Endothelial cell of umbilical vein (primary cell): ENCODE measurements around the gene ARFGEF3. TPM values are rescaled to one million over a fixed set of nuclear protein-coding genes. Genes with fewer than 3 reads are reported as not detected.

Experiments
- BruUV-seq: library from RNA; stranded (reverse); fragments of 400-500 nt; replicated peaks from 2 replicates; lab custom pipeline; 2021; lab: Mats Ljungman, UMichigan
- CTCF ChIA-PET: fragments of 300-600, 350-600 bp; sonication (Branson Sonifier 250); formaldehyde crosslinking; loops from one replicate; lab custom pipeline; 2021; ENCODE audit warnings: antibody characterized with exemption, inconsistent platforms; lab: Charles Lee
- POLR2A ChIA-PET: fragments of 300-600, 350-600 bp; sonication (Branson Sonifier 250); formaldehyde crosslinking; loops from one replicate; lab custom pipeline; 2021; ENCODE audit warnings: antibody characterized with exemption, inconsistent platforms; lab: Charles Lee
- DNase-seq: peaks from one replicate; pipeline ENCODE4 v3.0.0-alpha.2; 2011; ENCODE audit warnings: low read depth, low spot score
- FAIRE-seq: peaks from 2 replicates; lab custom pipeline; 2011; peaks lifted over from hg19 to GRCh38; lab: Jason Lieb, UNC
- H2AFZ ChIP-seq: 2 replicates; pipeline ENCODE4 v1.6.0; 2012; ENCODE audit warnings: low read depth, low read length, control low read depth, inconsistent platforms
- H3K27ac ChIP-seq: 2 replicates; pipeline ENCODE4 v1.5.1; 2011; ENCODE audit warnings: low read depth, mild to moderate bottlenecking, control low read depth, low read length, moderate library complexity; ENCODE audit not compliant: insufficient read depth
- H3K27me3 ChIP-seq, 2 experiments: 2 replicates each; pipeline versions ENCODE4 v1.6.0 to v1.6.1; 2011; ENCODE audit warnings: low read length in 2 of 2, mixed read lengths in 1 of 2; ENCODE audit not compliant: control insufficient read depth in 2 of 2, insufficient read depth in 2 of 2
- H3K36me3 ChIP-seq, 2 experiments: 2 replicates in 1 of 2; 3 replicates in 1 of 2; pipeline ENCODE4 v1.5.1; 2011; ENCODE audit warnings: low read length in 2 of 2, mild to moderate bottlenecking in 1 of 2, moderate library complexity in 1 of 2; ENCODE audit not compliant: control insufficient read depth in 2 of 2, insufficient read depth in 2 of 2; ENCODE audit errors: extremely low read depth in 1 of 2
- H3K4me1 ChIP-seq: 3 replicates; pipeline ENCODE4 v1.5.1; 2011; ENCODE audit warnings: mild to moderate bottlenecking, low read length; ENCODE audit not compliant: control insufficient read depth, insufficient read depth; ENCODE audit errors: extremely low read depth
- H3K4me2 ChIP-seq: 2 replicates; pipeline ENCODE4 v1.6.1; 2011; ENCODE audit warnings: low read length, control low read depth, mixed read lengths; ENCODE audit not compliant: insufficient read depth
- H3K4me3 ChIP-seq, 3 experiments: fragments of 200-600 bp in 1 of 3; sonication (generic), shearing (Covaris generic) in 1 of 3; replicated peaks in 1 of 3; 2 replicates each; pipeline ENCODE4 v1.5.1; 2011 to 2016; ENCODE audit warnings: control low read depth in 3 of 3, low read length in 3 of 3, mild to moderate bottlenecking in 2 of 3, inconsistent platforms in 1 of 3, low read depth in 1 of 3, moderate library complexity in 1 of 3; ENCODE audit not compliant: insufficient read depth in 1 of 3
- H3K79me2 ChIP-seq: 2 replicates; pipeline ENCODE4 v1.6.0; 2012; ENCODE audit warnings: low read length, inconsistent platforms; ENCODE audit not compliant: control insufficient read depth, insufficient read depth
- H3K9ac ChIP-seq: replicated peaks from 2 replicates; pipeline ENCODE3; 2011; ENCODE audit warnings: low read length, control low read depth; ENCODE audit not compliant: insufficient read depth; ENCODE audit errors: extremely low read depth
- H3K9me1 ChIP-seq: replicated peaks from 3 replicates; pipeline ENCODE4 v1.6.0; 2011; ENCODE audit warnings: mild to moderate bottlenecking, low read length; ENCODE audit not compliant: control insufficient read depth, insufficient read depth; ENCODE audit errors: extremely low read depth
- H3K9me3 ChIP-seq: replicated peaks from 2 replicates; pipeline ENCODE4 v1.5.1; 2012; ENCODE audit warnings: low read length, inconsistent platforms; ENCODE audit not compliant: control insufficient read depth, insufficient read depth
- H4K20me1 ChIP-seq: replicated peaks from 2 replicates; pipeline ENCODE3; 2011; ENCODE audit warnings: mild to moderate bottlenecking, low read length; ENCODE audit not compliant: control insufficient read depth, insufficient read depth; ENCODE audit errors: extremely low read depth
- CTCF ChIP-seq, 2 donors: IDR thresholded peaks; 1 replicate in 1 of 2; 2 replicates in 1 of 2; pipeline ENCODE4 v1.5.1; 2011; ENCODE audit warnings: low read length in 2 of 2, mild to moderate bottlenecking in 2 of 2, moderate library complexity in 2 of 2, control low read depth in 1 of 2, inconsistent platforms in 1 of 2, low read depth in 1 of 2; ENCODE audit not compliant: insufficient read depth in 1 of 2; ENCODE audit errors: extremely low read depth in 1 of 2
- EZH2 ChIP-seq: IDR thresholded peaks from 2 replicates; pipeline ENCODE4 v1.6.1; 2012; ENCODE audit warnings: borderline replicate concordance, low read depth, mild to moderate bottlenecking, moderate library complexity, low read length, inconsistent platforms; ENCODE audit not compliant: severe bottlenecking
- FOS ChIP-seq: IDR thresholded peaks from 2 replicates; pipeline ENCODE4 v1.6.1; 2011; ENCODE audit warnings: mild to moderate bottlenecking, low read length, moderate library complexity, borderline replicate concordance; ENCODE audit not compliant: insufficient read depth
- GATA2 ChIP-seq: IDR thresholded peaks from 2 replicates; pipeline ENCODE4 v1.7.0; 2011; ENCODE audit warnings: low read depth, mild to moderate bottlenecking, moderate library complexity, mixed read lengths, low read length; ENCODE audit not compliant: insufficient read length, insufficient read depth
- JUN ChIP-seq: IDR thresholded peaks from 2 replicates; pipeline ENCODE4 v1.6.1; 2011; ENCODE audit warnings: borderline replicate concordance, low read depth; ENCODE audit not compliant: insufficient read length, insufficient read depth
- MAX ChIP-seq: IDR thresholded peaks from 2 replicates; pipeline ENCODE4 v1.6.1; 2011; ENCODE audit not compliant: insufficient read depth, insufficient read length
- MYC ChIP-seq: IDR thresholded peaks from one replicate; pipeline ENCODE4 v1.6.1; 2011; ENCODE audit warnings: mild to moderate bottlenecking, low read depth, low read length
- POLR2A ChIP-seq: IDR thresholded peaks from 2 replicates; pipeline ENCODE4 v1.6.1; 2012; ENCODE audit warnings: low read depth, mild to moderate bottlenecking, control low read depth, low read length
- POLR2AphosphoS5 ChIP-seq: IDR thresholded peaks from 2 replicates; pipeline ENCODE4 v1.6.1; 2012; ENCODE audit warnings: low read depth, mild to moderate bottlenecking, control low read depth, low read length, moderate library complexity; ENCODE audit not compliant: insufficient read depth
- dilution Hi-C: fragments of 300-500 bp; cut with MboI; formaldehyde crosslinking; loops from one replicate; pipeline ENCODE4 v1.15.0; 2019; ENCODE audit warnings: low sequenced_read_pairs; ENCODE audit not compliant: extremely low pct_ligation_motif_present
- intact Hi-C: fragments of 100-400 bp; cut with micrococcal nuclease; formaldehyde crosslinking; loops from one replicate; pipeline ENCODE4 v1.10.0; 2022
- polyA plus RNA-seq, 4 experiments: library from polyadenylated mRNA; depleted of rRNA in 3 of 4; stranded (reverse) in 3 of 4; unstranded in 1 of 4; fragments of >200 nt; gene quantifications; 2 replicates each; pipeline versions ENCODE4 v1.2.1 to v1.2.3, GENCODE V29; 2011 to 2012; ENCODE audit warnings: missing spikeins in 1 of 4
- total RNA-seq: library from RNA; stranded (reverse); gene quantifications from 2 replicates; pipeline ENCODE4 v1.2.3, GENCODE V29; 2021

Gene ARFGEF3
- total and polyA plus RNA-seq, 2 donors (not counting 3 experiments of a cell fraction or from before 2014, with no cell fraction given), result 1.3 to 7.3 TPM

GRCh38 chr6:138175596-138175995 lies 13.9 kb downstream of the ARFGEF3 start:
- dilution Hi-C loops, result no loop called here
- CTCF ChIA-PET, result no interaction called here

More at GRCh38 chr6:138175596-138175995, 13.9 kb downstream of the ARFGEF3 start:
- no TSS peak for BruUV-seq
- Histone ChIP-seq H3K79me2 (no peaks in the 10 kb centered on the region), H3K9me3 (no peaks in the 10 kb centered on the region), H4K20me1 (no peaks in the 10 kb centered on the region), H3K9ac (no peak overlapping the region), H3K27ac (no peak overlapping the region), H2AFZ (no peak overlapping the region), H3K36me3 (no peaks in the 10 kb centered on the region), H3K9me1 (no peaks in the 10 kb centered on the region), H3K4me1 (no peaks in the 10 kb centered on the region), H3K27me3 (no peaks in the 10 kb centered on the region), H3K4me3 (no peak overlapping the region), H3K4me2 (no peak overlapping the region)
- intact Hi-C loops, result no loop called here
- DNase-seq, result no peak
- no peak for TF ChIP-seq FOS
- TF ChIP-seq MAX, result no peak
- no peak for TF ChIP-seq JUN
- TF ChIP-seq CTCF (IDR thresholded peaks at IDR 0.05; ENCODE audit: extremely low read depth in 1 of 2, insufficient read depth in 1 of 2, low read depth in 1 of 2, low read length in 2 of 2), result no peak
- TF ChIP-seq POLR2AphosphoS5, result no peak
- no peak for TF ChIP-seq GATA2
- no peak for TF ChIP-seq EZH2
- TF ChIP-seq POLR2A, result no peak
- TF ChIP-seq MYC, result no peak
- FAIRE-seq, result no peak
- POLR2A ChIA-PET, result no interaction called here
